Measurements from ENCODE around the gene B4GALT2.

GRCh38 chr1:43952731-43953346, 26.2 kb upstream of the B4GALT2 start:
- TF ChIP-seq POLR2A (IDR thresholded peaks at IDR 0.05; ENCODE audit: low read depth, low read length) (no peak), POU2F2 (IDR thresholded peaks at IDR 0.05; ENCODE audit: low read depth, low read length) (no peak), PAX5 (IDR thresholded peaks at IDR 0.05; ENCODE audit: insufficient read depth, low read length, severe bottlenecking) (no peak), POLR2AphosphoS5 (IDR thresholded peaks at IDR 0.05; ENCODE audit: low read depth, low read length) (no peak), TAF1 (IDR thresholded peaks at IDR 0.05; ENCODE audit: low read depth, low read length) (no peak)
